PC-9 (cell line): ENCODE data around the gene FEZF2.

Source experiments
- EZH2 ChIP-seq: fragments of 200-600 bp; sonication (generic); IDR thresholded peaks from 2 replicates; pipeline ENCODE4 v1.8.0; 2017; ENCODE audit warnings: antibody characterized with exemption, low read depth
- TF ChIP-seq, protein P1 (sequence below): fragments of 200-600 bp; sonication (generic); conservative IDR thresholded peaks from 2 replicates; pipeline ENCODE4 v1.6.1; 2017; ENCODE audit warnings: mixed run types, antibody characterized with exemption, mild to moderate bottlenecking, moderate library complexity

DNA sequence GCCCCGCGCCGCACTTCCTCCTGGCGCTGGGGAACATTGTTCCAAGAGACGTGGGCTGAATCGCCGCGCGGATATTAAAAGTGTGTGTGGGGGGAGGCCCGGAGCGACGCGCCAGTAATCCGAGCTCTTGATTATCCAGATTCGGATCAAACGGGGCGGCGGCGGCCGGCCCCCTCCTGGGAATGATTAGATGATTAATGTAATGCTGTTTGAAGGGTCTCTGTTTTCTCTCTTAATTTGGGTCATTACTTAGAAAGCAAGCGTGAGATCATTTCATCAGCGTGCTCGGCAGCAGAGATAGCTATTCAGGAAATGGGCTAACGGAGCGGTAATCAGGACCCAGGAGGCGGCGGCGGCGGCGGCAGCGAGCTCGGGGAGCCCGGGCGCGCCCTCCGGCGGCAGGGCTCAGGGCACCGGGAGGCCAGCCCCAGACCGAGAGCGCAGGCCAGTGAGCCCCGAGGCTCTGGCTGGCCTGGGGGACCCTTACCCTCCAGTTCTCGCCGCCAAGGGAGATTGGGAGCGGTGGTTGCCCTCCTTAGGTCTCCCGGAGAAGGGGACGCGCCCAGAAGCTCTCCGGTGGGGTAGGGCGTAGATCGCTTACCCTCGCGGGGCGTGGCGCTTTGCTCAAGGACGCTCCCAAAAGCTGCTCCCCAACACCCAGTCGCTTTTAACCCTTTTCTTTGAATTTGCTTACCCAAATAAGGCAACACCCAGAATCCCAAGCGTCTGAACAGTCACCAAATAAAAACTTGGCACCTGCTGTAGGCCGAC, 4.5 kb downstream of the FEZF2 start:
- TF ChIP-seq, protein P1, sequence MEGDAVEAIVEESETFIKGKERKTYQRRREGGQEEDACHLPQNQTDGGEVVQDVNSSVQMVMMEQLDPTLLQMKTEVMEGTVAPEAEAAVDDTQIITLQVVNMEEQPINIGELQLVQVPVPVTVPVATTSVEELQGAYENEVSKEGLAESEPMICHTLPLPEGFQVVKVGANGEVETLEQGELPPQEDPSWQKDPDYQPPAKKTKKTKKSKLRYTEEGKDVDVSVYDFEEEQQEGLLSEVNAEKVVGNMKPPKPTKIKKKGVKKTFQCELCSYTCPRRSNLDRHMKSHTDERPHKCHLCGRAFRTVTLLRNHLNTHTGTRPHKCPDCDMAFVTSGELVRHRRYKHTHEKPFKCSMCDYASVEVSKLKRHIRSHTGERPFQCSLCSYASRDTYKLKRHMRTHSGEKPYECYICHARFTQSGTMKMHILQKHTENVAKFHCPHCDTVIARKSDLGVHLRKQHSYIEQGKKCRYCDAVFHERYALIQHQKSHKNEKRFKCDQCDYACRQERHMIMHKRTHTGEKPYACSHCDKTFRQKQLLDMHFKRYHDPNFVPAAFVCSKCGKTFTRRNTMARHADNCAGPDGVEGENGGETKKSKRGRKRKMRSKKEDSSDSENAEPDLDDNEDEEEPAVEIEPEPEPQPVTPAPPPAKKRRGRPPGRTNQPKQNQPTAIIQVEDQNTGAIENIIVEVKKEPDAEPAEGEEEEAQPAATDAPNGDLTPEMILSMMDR = no peak
- TF ChIP-seq EZH2 = no peak
